Measurements from ENCODE around the gene ASXL2.

Gene ASXL2

DNA sequence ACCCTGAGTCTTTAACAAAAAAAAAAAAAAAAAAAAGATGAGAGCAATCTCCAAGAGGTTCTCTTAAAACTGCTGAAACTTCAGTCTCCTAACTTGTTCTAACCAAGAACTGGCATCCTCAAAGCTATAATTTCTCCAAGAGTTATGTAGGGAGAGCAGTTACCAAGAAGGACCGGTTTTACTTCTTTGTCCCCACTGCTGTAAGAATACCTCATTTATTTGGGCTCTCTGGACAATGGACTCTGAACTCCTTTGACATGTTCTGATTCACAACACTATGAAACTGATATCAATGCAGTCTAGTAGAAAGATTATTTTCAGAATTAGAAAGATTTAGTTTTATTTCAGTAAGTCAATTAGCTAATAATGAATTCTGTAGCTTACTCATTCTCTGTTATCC, 120.4 kb downstream of the ASXL2 start:
- DNase-seq (ENCODE audit: low spot score), result no peak

DNA sequence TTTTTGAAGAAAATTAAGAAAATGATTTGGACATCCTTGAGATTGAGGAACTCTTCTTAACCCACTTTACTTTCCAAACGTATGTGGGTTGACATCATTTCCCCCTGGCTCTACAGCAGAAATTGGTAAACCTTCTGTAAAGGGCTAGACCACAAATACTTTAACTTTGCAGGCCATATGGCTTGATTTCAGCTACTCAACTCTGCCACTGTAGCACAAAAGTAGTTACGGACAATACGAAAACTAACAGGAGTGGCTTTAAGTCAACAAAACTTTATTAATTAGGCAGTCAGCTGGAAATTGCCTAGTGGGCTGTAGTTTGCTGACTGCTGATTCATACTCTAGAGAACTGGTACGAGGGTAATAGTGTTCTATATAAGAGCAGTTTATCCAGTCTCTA, 121.8 kb downstream of the ASXL2 start:
- DNase-seq (ENCODE audit: low spot score), result no peak
- TF ChIP-seq, protein P1, sequence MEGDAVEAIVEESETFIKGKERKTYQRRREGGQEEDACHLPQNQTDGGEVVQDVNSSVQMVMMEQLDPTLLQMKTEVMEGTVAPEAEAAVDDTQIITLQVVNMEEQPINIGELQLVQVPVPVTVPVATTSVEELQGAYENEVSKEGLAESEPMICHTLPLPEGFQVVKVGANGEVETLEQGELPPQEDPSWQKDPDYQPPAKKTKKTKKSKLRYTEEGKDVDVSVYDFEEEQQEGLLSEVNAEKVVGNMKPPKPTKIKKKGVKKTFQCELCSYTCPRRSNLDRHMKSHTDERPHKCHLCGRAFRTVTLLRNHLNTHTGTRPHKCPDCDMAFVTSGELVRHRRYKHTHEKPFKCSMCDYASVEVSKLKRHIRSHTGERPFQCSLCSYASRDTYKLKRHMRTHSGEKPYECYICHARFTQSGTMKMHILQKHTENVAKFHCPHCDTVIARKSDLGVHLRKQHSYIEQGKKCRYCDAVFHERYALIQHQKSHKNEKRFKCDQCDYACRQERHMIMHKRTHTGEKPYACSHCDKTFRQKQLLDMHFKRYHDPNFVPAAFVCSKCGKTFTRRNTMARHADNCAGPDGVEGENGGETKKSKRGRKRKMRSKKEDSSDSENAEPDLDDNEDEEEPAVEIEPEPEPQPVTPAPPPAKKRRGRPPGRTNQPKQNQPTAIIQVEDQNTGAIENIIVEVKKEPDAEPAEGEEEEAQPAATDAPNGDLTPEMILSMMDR (IDR thresholded peaks at IDR 0.05; ENCODE audit: extremely low read depth, missing control alignments), result no peak

More for the DNA sequence above, 120.4 kb downstream of the ASXL2 start:
- TF ChIP-seq, protein P1 (IDR thresholded peaks at IDR 0.05; ENCODE audit: extremely low read depth, missing control alignments), result no peak

DNA sequence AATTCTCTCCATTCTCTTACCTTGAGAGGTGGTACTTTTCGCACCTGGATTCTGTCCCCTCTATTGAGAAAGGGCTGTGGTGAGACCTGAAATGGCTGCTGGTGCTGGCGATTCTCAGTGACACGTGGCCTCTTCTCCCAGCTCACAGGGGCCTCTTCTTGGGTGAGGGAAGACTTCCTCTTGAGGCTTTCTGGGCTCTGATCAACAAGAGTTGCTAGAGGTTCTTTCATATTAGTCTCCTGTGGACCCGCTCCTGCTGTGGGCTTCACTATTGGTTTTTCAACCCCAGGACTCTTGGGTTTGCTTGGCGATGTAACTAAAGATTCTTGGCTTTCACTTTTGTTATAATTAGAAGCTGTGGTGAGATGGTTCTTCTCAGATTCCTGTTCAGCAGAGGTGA, 128.6 kb downstream of the ASXL2 start:
- DNase-seq (ENCODE audit: low spot score), result no peak
- TF ChIP-seq, protein P1 (IDR thresholded peaks at IDR 0.05; ENCODE audit: extremely low read depth, missing control alignments), result no peak

DNA sequence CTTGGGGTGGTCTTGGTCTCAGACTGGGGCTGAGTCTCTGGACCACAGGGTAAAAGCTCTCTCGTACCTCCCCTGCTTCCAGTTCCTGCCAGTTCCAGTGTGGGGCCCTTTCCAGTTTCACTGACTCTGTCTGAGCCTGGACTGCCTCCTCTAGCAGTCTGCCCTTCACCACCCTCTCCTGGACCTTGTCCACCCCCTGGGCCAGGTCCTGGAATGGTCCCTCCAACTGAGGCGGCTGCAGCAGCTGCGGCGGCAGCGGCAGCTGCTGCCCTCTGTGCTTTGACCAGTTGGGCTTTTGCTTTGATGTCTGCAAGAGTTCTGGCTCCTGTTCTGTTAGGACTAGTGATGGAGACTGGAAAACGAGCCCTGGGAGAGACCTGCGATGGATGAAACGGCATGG, 134.2 kb downstream of the ASXL2 start:
- TF ChIP-seq, protein P1 (IDR thresholded peaks at IDR 0.05; ENCODE audit: extremely low read depth, missing control alignments), result no peak

DNA sequence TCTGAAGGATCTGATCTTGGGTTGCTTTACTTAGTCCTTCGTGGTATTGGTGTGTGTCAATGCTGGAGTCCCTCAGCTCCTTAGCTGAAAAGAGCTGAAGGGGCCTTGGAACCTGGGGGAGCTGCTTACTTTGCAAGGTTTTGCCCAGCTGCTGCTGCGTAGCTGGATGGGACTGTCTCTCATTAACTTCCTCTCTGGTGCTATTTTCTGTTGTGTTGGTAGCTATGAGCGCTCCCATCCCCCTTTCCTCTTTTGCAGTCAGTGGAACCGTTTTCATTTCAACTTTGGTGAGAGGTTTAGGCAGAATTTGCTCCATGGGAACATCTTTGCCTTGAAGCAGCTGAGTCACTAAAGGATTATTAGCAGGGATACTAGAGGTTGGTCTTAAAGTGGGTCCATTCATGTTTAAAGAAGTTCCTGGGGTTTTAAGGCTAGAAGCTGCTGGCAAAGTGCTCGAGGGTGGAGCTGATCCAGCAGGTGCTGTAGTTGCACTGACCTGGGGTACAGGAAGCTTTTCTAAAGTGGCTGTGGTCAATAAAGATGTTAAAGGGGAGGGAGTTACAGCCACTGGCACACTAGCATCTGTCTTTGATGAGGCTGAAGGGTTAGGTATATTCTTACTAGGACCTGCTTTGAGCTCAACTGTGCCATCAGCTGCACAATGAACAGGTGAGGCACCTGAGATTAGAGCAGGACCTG, 135.0 kb downstream of the ASXL2 start:
- DNase-seq (ENCODE audit: low spot score), result no peak
- TF ChIP-seq, protein P1 (IDR thresholded peaks at IDR 0.05; ENCODE audit: extremely low read depth, missing control alignments), result no peak

More for the DNA sequence above, 134.2 kb downstream of the ASXL2 start:
- no peak for DNase-seq (ENCODE audit: low spot score)

DNA sequence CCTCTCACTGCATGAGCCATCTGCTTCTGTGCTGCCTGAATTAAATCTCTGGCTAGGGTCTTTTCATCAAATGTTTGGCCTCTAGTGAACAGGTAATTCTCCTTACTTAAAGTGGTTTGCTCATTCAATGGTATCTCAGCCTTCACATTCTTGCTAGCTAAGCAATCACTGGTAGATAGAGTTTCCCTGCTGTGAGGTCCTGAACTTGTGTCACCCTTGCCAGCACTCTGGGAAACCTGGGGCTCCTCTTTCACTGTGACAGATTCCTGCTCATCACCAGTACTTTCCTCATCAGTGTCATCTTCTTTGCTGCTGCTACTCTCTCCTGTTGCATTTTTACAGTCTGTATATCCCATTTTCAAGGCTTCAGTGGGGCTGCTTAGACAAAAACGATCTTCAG, 135.8 kb downstream of the ASXL2 start:
- TF ChIP-seq, protein P1 (IDR thresholded peaks at IDR 0.05; ENCODE audit: extremely low read depth, missing control alignments), result no peak
- DNase-seq (ENCODE audit: low spot score), result no peak

DNA sequence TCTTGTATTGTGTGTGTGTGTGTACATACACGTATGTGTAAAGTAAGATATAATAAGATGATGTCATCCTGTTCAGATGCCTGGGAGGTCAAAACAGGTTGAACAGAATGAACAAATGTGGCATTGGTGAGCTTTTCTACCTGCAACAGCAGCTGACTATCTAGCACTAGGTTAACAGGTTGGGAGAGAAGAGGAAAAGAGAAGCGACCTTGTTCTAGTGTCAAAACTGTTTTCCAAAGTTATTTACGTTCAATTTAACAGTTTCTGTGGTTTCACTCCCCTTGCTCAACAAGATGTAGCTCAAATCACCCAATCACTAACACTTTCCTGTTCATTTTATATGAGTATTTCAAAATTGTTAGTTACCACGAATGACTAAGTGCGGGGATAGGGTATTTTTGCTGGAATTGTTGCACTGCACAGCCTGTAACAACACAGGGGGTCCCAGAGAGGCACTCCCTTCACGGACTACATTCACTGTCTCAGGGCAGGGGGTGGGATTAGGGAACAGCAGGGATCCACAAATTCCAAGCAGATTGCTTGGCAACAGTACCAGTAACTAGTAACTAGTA, 137.4 kb downstream of the ASXL2 start:
- TF ChIP-seq, protein P1 (IDR thresholded peaks at IDR 0.05; ENCODE audit: extremely low read depth, missing control alignments), result no peak
- no peak for DNase-seq (ENCODE audit: low spot score)
